NCI-H524 (cell line): ENCODE results near the gene ASPHD2.

Source experiments
- DNase-seq, 2 experiments: peaks; one replicate each; lab custom pipeline; 2025; lab: John Stamatoyannopoulos, UW

The ASPHD2 gene

GRCh38 chr22:26416670-26417276, 12.3 kb upstream of the ASPHD2 start:
- DNase-seq = no peak

- no peak for DNase-seq
These were observed 11.7 kb upstream of the ASPHD2 start for GRCh38 chr22:26417406-26417805.

GRCh38 chr22:26418620-26419019, 10.4 kb upstream of the ASPHD2 start:
- no peak for DNase-seq

GRCh38 chr22:26426924-26427323, 2.1 kb upstream of the ASPHD2 start:
- DNase-seq = no peak

GRCh38 chr22:26429458-26430286, 612 bp downstream of the ASPHD2 start:
- no peak for DNase-seq

- no peak for DNase-seq
These were observed 1.5 kb downstream of the ASPHD2 start for GRCh38 chr22:26430600-26430999.

GRCh38 chr22:26431261-26431995, 2.4 kb downstream of the ASPHD2 start:
- DNase-seq = no peak

- DNase-seq = no peak
These were observed 3.7 kb downstream of the ASPHD2 start for GRCh38 chr22:26432619-26433311.

GRCh38 chr22:26433805-26434204, 4.7 kb downstream of the ASPHD2 start:
- DNase-seq = no peak

- DNase-seq = no peak
These were observed 6.5 kb downstream of the ASPHD2 start for GRCh38 chr22:26435327-26436093.

- no peak for DNase-seq
These were observed 7.9 kb downstream of the ASPHD2 start for GRCh38 chr22:26436903-26437515.

GRCh38 chr22:26437694-26438392, 8.8 kb downstream of the ASPHD2 start:
- DNase-seq = peak; percentile 44 to 70

- peak in 1 of 2 experiments; percentile 21 for DNase-seq
These were observed 9.7 kb downstream of the ASPHD2 start for GRCh38 chr22:26438776-26439175.

- DNase-seq = no peak
These were observed 10.5 kb downstream of the ASPHD2 start for GRCh38 chr22:26439559-26439958.

- no peak for DNase-seq
These were observed 13.2 kb downstream of the ASPHD2 start for GRCh38 chr22:26442086-26442756.

- no peak for DNase-seq
These were observed 15.0 kb downstream of the ASPHD2 start for GRCh38 chr22:26443901-26444690.

GRCh38 chr22:26444777-26445176, 15.7 kb downstream of the ASPHD2 start:
- DNase-seq = no peak

GRCh38 chr22:26445577-26446275, 16.7 kb downstream of the ASPHD2 start:
- DNase-seq = no peak
